ENCODE data around the gene TESK2.

The TESK2 gene

GRCh38 chr1:45491487-45492260 is 711 bp upstream of the TESK2 start:
- TF ChIP-seq GATA2 (IDR thresholded peaks at IDR 0.05; ENCODE audit: low read depth, low read length) (no peak), GATA3 (IDR thresholded peaks at IDR 0.05; ENCODE audit: low read depth, low read length) (no peak)

- TF ChIP-seq GATA2 (IDR thresholded peaks at IDR 0.05; ENCODE audit: low read depth, low read length) (no peak), GATA3 (IDR thresholded peaks at IDR 0.05; ENCODE audit: low read depth, low read length) (no peak)
Observed at GRCh38 chr1:45490121-45490625, 790 bp downstream of the TESK2 start.

- TF ChIP-seq GATA2 (IDR thresholded peaks at IDR 0.05; ENCODE audit: low read depth, low read length) (no peak), GATA3 (IDR thresholded peaks at IDR 0.05; ENCODE audit: low read depth, low read length) (no peak)
Observed at GRCh38 chr1:45488666-45489377, 2.1 kb downstream of the TESK2 start.

- TF ChIP-seq GATA2 (IDR thresholded peaks at IDR 0.05; ENCODE audit: low read depth, low read length) (no peak), GATA3 (IDR thresholded peaks at IDR 0.05; ENCODE audit: low read depth, low read length) (no peak)
Observed at GRCh38 chr1:45485949-45486348, 5.0 kb downstream of the TESK2 start.

GRCh38 chr1:45479039-45479748 is 11.8 kb downstream of the TESK2 start:
- TF ChIP-seq GATA3 (IDR thresholded peaks at IDR 0.05; ENCODE audit: low read depth, low read length) (no peak), GATA2 (IDR thresholded peaks at IDR 0.05; ENCODE audit: low read depth, low read length) (no peak)

GRCh38 chr1:45478121-45478814 is 12.7 kb downstream of the TESK2 start:
- TF ChIP-seq GATA3 (IDR thresholded peaks at IDR 0.05; ENCODE audit: low read depth, low read length) (no peak), GATA2 (IDR thresholded peaks at IDR 0.05; ENCODE audit: low read depth, low read length) (no peak)

GRCh38 chr1:45477646-45478045 is 13.3 kb downstream of the TESK2 start:
- TF ChIP-seq GATA3 (IDR thresholded peaks at IDR 0.05; ENCODE audit: low read depth, low read length) (no peak), GATA2 (IDR thresholded peaks at IDR 0.05; ENCODE audit: low read depth, low read length) (no peak)

GRCh38 chr1:45473302-45473701 is 17.7 kb downstream of the TESK2 start:
- TF ChIP-seq GATA3 (IDR thresholded peaks at IDR 0.05; ENCODE audit: low read depth, low read length) (no peak), GATA2 (IDR thresholded peaks at IDR 0.05; ENCODE audit: low read depth, low read length) (no peak)

GRCh38 chr1:45470306-45470798 is 20.6 kb downstream of the TESK2 start:
- TF ChIP-seq GATA3 (IDR thresholded peaks at IDR 0.05; ENCODE audit: low read depth, low read length) (no peak), GATA2 (IDR thresholded peaks at IDR 0.05; ENCODE audit: low read depth, low read length) (no peak)

GRCh38 chr1:45465277-45465676 is 25.7 kb downstream of the TESK2 start:
- no peak for TF ChIP-seq GATA2 (IDR thresholded peaks at IDR 0.05; ENCODE audit: low read depth, low read length)
- TF ChIP-seq GATA3 (IDR thresholded peaks at IDR 0.05; ENCODE audit: low read depth, low read length), result no peak

GRCh38 chr1:45458894-45459293 is 32.1 kb downstream of the TESK2 start:
- TF ChIP-seq GATA2 (IDR thresholded peaks at IDR 0.05; ENCODE audit: low read depth, low read length) (no peak), GATA3 (IDR thresholded peaks at IDR 0.05; ENCODE audit: low read depth, low read length) (no peak)

GRCh38 chr1:45456531-45456930 is 34.4 kb downstream of the TESK2 start:
- TF ChIP-seq GATA3 (IDR thresholded peaks at IDR 0.05; ENCODE audit: low read depth, low read length), result no peak
- no peak for TF ChIP-seq GATA2 (IDR thresholded peaks at IDR 0.05; ENCODE audit: low read depth, low read length)

- TF ChIP-seq GATA2 (IDR thresholded peaks at IDR 0.05; ENCODE audit: low read depth, low read length) (no peak), GATA3 (IDR thresholded peaks at IDR 0.05; ENCODE audit: low read depth, low read length) (no peak)
Observed at GRCh38 chr1:45455162-45455561, 35.8 kb downstream of the TESK2 start.

All from SH-SY5Y (cell line).